GM19397 (cell line): ENCODE data around the gene COL4A2.

Experiments
- ATAC-seq: cut with Tn5 transposase; IDR thresholded peaks from one replicate; pipeline ENCODE4 v1.9.1; 2021; ENCODE audit warnings: mild to moderate bottlenecking, moderate library complexity; ENCODE audit not compliant: unreplicated experiment

The COL4A2 gene

GRCh38 chr13:110503037-110503901 lies 196.2 kb downstream of the COL4A2 start:
- ATAC-seq = no peak

DNA sequence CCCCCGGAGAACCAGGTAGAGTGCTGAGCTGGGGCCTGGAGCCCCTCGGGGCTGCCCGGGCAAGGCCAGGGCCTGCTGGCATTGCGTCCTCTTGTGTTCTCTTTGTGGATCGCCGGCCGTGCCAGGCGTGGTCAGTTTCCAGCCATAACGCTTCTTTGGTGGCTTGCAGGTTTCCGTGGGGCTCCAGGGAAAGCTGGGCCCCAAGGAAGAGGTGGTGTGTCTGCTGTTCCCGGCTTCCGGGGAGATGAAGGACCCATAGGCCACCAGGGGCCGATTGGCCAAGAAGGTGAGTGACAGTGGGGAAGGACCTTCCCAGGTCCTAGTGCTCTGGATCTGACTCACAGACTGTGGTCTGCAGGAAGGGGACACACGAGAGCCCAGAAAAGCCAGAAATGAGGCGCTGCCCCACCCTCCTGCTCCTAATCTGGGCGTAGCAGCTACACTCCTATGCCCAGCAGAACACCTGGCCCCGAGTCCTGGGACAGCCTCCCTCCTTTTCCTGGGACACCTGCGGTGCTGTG lies 197.0 kb downstream of the COL4A2 start:
- ATAC-seq = no peak

DNA sequence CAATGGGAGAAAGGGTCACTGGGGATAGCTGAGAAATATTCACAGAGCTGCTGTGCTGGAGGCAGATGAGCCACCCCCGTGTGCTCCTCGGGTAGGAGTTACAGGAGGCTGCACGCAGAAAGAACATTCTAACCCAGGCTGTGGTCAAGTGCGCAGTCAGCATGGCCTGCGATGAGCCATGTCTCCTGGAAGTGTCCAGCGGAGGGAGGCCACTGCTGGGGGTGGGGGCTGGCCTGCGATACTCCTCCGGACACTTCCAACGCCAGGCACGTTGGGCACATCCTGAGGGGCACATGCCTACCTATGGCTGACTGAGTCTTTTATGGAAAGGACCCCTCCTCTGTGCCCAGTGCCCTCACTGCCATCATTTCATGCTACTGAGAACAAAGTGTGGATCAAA lies 198.5 kb downstream of the COL4A2 start:
- no peak for ATAC-seq

DNA sequence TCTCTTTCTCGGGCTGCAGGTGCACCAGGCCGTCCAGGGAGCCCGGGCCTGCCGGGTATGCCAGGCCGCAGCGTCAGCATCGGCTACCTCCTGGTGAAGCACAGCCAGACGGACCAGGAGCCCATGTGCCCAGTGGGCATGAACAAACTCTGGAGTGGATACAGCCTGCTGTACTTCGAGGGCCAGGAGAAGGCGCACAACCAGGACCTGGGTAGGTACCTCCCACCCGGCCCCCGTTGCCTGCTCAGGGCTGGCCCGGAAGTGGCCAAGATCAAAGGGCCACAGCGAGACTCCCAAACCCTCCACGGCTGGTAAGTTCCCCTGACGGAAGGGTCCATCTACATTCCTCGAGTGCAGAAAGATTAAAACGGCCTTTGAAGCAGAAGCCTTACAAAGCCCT lies 199.3 kb downstream of the COL4A2 start:
- no peak for ATAC-seq

- ATAC-seq = no peak
Observed at GRCh38 chr13:110506859-110507566, 199.9 kb downstream of the COL4A2 start.

DNA sequence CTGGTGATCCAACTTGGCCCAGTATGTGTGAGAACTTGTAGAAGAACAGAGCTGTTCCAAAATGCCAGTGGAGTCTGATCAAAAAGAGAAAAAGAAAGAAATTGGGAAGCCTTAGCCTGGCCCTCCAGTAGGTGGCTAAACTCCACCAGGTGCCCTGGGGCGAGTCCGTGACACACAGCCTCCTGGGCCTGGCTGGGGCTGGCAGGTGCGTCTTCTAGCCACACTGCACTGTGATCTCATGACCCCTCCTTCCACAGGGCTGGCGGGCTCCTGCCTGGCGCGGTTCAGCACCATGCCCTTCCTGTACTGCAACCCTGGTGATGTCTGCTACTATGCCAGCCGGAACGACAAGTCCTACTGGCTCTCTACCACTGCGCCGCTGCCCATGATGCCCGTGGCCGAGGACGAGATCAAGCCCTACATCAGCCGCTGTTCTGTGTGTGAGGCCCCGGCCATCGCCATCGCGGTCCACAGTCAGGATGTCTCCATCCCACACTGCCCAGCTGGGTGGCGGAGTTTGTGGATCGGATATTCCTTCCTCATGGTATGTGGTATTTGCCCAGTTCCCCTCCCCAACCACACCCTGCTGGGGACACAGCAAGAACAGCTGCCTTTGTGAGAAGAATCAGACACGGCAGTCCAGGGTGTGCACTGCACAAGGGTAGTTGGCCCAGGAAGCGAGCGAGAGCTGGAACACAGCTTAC lies 200.7 kb downstream of the COL4A2 start:
- no peak for ATAC-seq

DNA sequence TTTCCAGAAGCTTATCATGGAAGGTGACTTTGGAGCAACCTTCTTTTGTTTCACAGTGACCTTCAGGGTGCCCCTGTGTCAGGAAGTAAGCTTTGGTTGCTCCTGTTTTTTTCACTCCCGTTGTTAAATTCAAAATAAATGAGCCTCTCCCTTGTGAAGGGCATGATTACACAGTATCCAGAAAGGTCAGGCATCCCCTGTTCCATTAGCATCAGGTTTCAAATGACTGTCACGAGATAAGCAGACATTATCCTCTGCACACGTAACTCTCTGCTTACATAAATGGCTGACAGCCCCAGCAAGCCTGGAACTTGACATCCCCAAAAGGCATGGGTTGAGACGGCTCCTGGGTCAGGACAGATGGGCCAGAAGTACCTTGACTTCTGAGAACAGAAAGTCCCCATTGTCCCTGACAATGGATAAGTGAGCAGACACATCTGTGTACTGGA lies 202.4 kb downstream of the COL4A2 start:
- no peak for ATAC-seq

DNA sequence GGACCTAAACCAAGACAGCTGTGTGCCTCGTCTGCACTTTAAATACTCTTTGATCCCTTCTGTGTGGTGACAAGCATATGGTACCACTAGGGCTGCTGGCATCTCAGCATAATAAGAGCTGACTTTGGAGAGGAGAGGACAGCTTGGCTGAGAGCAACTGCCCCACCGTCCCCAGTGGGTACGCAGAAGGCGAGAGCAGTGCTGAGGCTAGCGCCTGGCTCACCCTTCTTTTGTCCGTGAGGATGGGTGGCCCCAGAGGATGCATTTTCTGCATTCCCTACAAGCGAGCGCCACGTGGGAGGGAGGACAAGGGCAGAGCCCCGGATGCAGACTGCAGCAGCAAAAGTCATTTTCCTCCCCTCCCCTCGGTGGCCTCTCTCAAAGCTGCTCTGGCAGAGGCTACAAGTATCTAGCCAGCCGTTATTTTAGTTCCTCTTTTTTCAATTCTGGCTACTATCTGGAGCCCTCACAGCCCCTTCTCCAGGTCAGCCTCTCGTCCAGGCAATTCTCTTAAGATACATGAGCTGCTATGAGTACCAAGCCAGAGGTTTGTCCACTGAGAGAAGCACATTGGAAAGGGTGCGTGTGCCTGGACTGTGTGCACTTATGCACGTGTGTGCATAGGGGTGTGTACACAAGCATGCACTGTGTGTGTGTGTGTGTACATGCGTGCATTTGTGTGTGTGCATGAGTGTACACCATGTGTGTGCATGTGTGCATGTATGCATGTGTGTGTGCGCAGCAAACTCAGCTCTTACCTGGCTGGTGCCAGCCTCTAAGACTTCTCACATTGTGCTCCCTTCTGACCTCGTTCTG lies 203.1 kb downstream of the COL4A2 start:
- ATAC-seq = no peak

- no peak for ATAC-seq
Observed at GRCh38 chr13:110511509-110512181, 204.6 kb downstream of the COL4A2 start.

DNA sequence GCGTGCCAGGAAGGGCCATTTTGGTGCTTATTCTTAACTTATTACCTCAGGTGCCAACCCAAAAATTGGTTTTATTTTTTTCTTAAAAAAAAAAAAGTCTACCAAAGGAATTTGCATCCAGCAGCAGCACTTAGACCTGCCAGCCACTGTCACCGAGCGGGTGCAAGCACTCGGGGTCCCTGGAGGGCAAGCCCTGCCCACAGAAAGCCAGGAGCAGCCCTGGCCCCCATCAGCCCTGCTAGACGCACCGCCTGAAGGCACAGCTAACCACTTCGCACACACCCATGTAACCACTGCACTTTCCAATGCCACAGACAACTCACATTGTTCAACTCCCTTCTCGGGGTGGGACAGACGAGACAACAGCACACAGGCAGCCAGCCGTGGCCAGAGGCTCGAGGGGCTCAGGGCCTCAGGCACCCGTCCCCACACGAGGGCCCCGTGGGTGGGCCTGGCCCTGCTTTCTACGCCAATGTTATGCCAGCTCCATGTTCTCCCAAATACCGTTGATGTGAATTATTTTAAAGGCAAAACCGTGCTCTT lies 205.2 kb downstream of the COL4A2 start:
- ATAC-seq = no peak

GRCh38 chr13:110516500-110516899 lies 209.4 kb downstream of the COL4A2 start:
- ATAC-seq = no peak

- ATAC-seq = no peak
Observed at GRCh38 chr13:110517505-110518225, 210.6 kb downstream of the COL4A2 start.

DNA sequence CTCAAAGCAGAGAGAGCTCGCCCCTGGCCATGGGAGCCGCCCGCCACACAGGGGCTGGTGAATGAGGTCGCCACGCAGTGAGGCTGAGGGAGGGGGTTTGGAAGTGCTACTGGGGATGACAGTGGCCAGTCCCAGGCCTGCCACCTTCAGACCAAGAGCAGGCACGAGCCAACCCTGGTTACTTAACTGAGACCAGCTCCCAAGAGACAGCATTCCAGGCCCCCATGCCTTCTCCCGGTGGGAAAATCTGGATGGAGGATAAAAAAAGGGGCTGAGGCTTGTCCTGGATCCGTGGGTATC lies 211.1 kb downstream of the COL4A2 start:
- no peak for ATAC-seq

GRCh38 chr13:110518571-110518970 lies 211.5 kb downstream of the COL4A2 start:
- no peak for ATAC-seq

DNA sequence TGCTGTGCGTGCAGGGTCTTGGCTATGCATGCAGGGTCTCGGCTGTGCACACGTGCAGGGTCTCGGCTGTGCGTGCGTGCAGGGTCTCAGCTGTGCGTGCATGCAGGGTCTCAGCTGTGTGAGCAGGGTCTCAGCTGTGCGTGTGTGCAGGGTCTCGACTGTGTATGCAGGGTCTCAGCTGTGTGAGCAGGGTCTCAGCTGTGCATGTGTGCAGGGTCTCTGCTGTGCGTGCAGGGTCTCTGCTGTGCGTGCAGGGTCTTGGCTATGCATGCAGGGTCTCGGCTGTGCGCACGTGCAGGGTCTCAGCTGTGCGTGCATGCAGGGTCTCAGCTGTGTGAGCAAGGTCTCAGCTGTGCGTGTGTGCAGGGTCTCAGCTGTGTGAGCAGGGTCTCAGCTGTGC lies 212.0 kb downstream of the COL4A2 start:
- no peak for ATAC-seq

DNA sequence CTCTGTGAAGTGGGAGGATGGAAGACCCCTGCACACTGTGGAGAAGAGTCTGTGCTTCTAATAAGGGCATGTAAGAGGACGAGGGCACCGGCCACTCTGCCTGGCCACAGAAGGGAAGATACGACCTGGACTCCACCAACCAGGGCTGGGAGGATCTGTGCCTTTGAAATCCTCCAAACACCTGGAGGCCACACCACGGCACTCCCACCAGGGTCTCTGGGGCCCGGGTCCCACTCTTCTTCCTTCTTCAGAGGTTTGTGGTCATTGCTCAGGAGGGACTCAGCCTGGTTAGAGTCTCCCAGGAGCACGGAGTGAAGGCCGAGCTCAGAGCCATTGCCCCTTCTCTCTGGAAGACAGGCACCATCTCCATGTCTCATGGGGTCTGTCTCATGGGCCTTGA lies 212.4 kb downstream of the COL4A2 start:
- no peak for ATAC-seq

GRCh38 chr13:110520431-110521295 lies 213.6 kb downstream of the COL4A2 start:
- no peak for ATAC-seq

DNA sequence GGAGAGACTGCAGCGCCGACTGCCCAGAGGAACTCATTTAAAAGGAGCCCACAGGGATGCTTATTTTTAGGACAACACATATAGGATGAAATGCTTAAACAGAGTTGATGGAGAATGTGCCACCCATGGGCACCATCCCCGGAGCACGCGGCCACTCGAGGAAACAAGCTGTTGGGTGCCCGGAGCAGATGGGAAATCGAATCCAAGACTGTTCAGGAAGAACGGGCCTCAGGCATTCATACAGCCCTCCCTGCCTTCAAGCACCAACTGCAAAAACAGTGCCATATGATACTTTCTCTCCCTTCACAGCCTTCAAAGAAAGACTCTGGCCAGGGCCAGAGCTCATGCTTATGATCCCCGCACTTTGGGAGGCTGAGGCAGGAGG lies 214.2 kb downstream of the COL4A2 start:
- no peak for ATAC-seq
